Measurements from ENCODE around the gene S100A13.

DNA sequence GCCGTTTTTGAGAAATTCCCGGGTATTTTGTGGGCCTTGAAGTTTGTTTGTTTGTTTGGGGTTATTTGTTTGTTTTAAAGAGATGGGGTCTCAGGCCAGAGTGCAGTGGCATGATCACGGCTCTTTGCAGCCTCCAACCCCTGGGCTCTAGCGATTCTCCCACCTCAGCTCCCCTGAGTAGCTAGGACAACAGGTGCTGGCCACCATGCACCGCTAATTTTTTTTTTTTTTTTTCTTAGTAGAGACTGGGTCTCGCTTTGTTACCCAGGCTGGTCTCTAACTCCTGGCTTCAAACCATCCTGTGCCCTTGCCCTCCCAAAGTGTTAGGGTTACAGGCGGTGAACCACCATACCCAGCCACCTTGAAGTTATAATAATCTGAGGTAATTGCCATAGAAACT is 8.6 kb upstream of the S100A13 start:
- no peak for TF ChIP-seq SRSF9 (IDR thresholded peaks at IDR 0.05; ENCODE audit: borderline replicate concordance, low read depth, low read length)
- TF ChIP-seq ZNF707 (CRISPR knock-in tag; conservative IDR thresholded peaks at IDR 0.05) = no peak
- TF ChIP-seq TCF7L2 (IDR thresholded peaks at IDR 0.05; ENCODE audit: low read depth, low read length) = no peak
- no peak for TF ChIP-seq BCOR (IDR thresholded peaks at IDR 0.05)
- TF ChIP-seq, protein P1, sequence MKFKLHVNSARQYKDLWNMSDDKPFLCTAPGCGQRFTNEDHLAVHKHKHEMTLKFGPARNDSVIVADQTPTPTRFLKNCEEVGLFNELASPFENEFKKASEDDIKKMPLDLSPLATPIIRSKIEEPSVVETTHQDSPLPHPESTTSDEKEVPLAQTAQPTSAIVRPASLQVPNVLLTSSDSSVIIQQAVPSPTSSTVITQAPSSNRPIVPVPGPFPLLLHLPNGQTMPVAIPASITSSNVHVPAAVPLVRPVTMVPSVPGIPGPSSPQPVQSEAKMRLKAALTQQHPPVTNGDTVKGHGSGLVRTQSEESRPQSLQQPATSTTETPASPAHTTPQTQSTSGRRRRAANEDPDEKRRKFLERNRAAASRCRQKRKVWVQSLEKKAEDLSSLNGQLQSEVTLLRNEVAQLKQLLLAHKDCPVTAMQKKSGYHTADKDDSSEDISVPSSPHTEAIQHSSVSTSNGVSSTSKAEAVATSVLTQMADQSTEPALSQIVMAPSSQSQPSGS (CRISPR knock-in tag; IDR thresholded peaks at IDR 0.05) = no peak
- no peak for TF ChIP-seq FOXP1 (CRISPR knock-in tag; IDR thresholded peaks at IDR 0.05)
- TF ChIP-seq, protein P2, sequence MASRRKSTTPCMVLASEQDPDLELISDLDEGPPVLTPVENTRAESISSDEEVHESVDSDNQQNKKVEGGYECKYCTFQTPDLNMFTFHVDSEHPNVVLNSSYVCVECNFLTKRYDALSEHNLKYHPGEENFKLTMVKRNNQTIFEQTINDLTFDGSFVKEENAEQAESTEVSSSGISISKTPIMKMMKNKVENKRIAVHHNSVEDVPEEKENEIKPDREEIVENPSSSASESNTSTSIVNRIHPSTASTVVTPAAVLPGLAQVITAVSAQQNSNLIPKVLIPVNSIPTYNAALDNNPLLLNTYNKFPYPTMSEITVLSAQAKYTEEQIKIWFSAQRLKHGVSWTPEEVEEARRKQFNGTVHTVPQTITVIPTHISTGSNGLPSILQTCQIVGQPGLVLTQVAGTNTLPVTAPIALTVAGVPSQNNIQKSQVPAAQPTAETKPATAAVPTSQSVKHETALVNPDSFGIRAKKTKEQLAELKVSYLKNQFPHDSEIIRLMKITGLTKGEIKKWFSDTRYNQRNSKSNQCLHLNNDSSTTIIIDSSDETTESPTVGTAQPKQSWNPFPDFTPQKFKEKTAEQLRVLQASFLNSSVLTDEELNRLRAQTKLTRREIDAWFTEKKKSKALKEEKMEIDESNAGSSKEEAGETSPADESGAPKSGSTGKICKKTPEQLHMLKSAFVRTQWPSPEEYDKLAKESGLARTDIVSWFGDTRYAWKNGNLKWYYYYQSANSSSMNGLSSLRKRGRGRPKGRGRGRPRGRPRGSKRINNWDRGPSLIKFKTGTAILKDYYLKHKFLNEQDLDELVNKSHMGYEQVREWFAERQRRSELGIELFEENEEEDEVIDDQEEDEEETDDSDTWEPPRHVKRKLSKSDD (conservative IDR thresholded peaks at IDR 0.05; ENCODE audit: low read length) = no peak
- TF ChIP-seq, protein P3, sequence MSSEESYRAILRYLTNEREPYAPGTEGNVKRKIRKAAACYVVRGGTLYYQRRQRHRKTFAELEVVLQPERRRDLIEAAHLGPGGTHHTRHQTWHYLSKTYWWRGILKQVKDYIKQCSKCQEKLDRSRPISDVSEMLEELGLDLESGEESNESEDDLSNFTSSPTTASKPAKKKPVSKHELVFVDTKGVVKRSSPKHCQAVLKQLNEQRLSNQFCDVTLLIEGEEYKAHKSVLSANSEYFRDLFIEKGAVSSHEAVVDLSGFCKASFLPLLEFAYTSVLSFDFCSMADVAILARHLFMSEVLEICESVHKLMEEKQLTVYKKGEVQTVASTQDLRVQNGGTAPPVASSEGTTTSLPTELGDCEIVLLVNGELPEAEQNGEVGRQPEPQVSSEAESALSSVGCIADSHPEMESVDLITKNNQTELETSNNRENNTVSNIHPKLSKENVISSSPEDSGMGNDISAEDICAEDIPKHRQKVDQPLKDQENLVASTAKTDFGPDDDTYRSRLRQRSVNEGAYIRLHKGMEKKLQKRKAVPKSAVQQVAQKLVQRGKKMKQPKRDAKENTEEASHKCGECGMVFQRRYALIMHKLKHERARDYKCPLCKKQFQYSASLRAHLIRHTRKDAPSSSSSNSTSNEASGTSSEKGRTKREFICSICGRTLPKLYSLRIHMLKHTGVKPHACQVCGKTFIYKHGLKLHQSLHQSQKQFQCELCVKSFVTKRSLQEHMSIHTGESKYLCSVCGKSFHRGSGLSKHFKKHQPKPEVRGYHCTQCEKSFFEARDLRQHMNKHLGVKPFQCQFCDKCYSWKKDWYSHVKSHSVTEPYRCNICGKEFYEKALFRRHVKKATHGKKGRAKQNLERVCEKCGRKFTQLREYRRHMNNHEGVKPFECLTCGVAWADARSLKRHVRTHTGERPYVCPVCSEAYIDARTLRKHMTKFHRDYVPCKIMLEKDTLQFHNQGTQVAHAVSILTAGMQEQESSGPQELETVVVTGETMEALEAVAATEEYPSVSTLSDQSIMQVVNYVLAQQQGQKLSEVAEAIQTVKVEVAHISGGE (CRISPR knock-in tag; IDR thresholded peaks at IDR 0.05) = no peak
- TF ChIP-seq, protein P4, sequence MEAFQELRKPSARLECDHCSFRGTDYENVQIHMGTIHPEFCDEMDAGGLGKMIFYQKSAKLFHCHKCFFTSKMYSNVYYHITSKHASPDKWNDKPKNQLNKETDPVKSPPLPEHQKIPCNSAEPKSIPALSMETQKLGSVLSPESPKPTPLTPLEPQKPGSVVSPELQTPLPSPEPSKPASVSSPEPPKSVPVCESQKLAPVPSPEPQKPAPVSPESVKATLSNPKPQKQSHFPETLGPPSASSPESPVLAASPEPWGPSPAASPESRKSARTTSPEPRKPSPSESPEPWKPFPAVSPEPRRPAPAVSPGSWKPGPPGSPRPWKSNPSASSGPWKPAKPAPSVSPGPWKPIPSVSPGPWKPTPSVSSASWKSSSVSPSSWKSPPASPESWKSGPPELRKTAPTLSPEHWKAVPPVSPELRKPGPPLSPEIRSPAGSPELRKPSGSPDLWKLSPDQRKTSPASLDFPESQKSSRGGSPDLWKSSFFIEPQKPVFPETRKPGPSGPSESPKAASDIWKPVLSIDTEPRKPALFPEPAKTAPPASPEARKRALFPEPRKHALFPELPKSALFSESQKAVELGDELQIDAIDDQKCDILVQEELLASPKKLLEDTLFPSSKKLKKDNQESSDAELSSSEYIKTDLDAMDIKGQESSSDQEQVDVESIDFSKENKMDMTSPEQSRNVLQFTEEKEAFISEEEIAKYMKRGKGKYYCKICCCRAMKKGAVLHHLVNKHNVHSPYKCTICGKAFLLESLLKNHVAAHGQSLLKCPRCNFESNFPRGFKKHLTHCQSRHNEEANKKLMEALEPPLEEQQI (IDR thresholded peaks at IDR 0.05) = no peak
- TF ChIP-seq SP1 (CRISPR knock-in tag; IDR thresholded peaks at IDR 0.05) = no peak
- no peak for TF ChIP-seq POLR2AphosphoS5 (IDR thresholded peaks at IDR 0.05; ENCODE audit: control insufficient read depth, insufficient read depth, low read depth, low read length)
- no peak for TF ChIP-seq FIP1L1 (IDR thresholded peaks at IDR 0.05; ENCODE audit: low read depth, low read length, poor library complexity, severe bottlenecking)

Data from K562 (cell line).